Measurements from ENCODE around the gene HES7. TPM values are rescaled to one million over a fixed set of nuclear protein-coding genes. Genes with fewer than 3 reads are reported as not detected.

Gene HES7
- total RNA-seq, 1 experiment from 2014 or later, result 3.1 TPM

- Mint-ChIP-seq H3K27me3 (ENCODE audit: low read depth) (peaks cover 73% of the 10 kb centered on the region), H3K36me3 (no peaks in the 10 kb centered on the region), H3K27ac (no peak overlapping the region), H3K9me3 (no peaks in the 10 kb centered on the region), H3K4me3 (peak overlapping the region; percentile 85), H3K4me1 (peaks cover 3% of the 10 kb centered on the region; the same call in 1 of the 2 replicates)
- CTCF ChIA-PET, result interaction anchor here (0.7 to 9.8 kb wide), 17 partner anchors 8 to 127 kb away, joined by 3 to 118 read pairs (median 11); no protein-coding TSS in a partner anchor
- POLR2A ChIA-PET, result no interaction called here
- DNase-seq (ENCODE audit: low spot score) (no peak), ATAC-seq (no peak)
- no peak for TF ChIP-seq E2F5 (CRISPR knock-in tag; IDR thresholded peaks at IDR 0.05)
- no peak for TF ChIP-seq ZNF281 (CRISPR knock-in tag; IDR thresholded peaks at IDR 0.05)
- no peak for TF ChIP-seq FOXP4 (CRISPR knock-in tag; IDR thresholded peaks at IDR 0.05)
- TF ChIP-seq, protein P1, sequence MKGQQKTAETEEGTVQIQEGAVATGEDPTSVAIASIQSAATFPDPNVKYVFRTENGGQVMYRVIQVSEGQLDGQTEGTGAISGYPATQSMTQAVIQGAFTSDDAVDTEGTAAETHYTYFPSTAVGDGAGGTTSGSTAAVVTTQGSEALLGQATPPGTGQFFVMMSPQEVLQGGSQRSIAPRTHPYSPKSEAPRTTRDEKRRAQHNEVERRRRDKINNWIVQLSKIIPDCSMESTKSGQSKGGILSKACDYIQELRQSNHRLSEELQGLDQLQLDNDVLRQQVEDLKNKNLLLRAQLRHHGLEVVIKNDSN (CRISPR knock-in tag; IDR thresholded peaks at IDR 0.05), result no peak
- TF ChIP-seq NR3C1 (CRISPR knock-in tag; conservative IDR thresholded peaks at IDR 0.05; ENCODE audit: low read depth), result no peak
- TF ChIP-seq ELF4 (CRISPR knock-in tag; IDR thresholded peaks at IDR 0.05; ENCODE audit: low read depth), result no peak
- TF ChIP-seq, protein P2, sequence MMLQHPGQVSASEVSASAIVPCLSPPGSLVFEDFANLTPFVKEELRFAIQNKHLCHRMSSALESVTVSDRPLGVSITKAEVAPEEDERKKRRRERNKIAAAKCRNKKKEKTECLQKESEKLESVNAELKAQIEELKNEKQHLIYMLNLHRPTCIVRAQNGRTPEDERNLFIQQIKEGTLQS (CRISPR knock-in tag; conservative IDR thresholded peaks at IDR 0.05), result no peak
- no peak for TF ChIP-seq FOXJ3 (CRISPR knock-in tag; IDR thresholded peaks at IDR 0.05; ENCODE audit: borderline replicate concordance)
- no peak for TF ChIP-seq GABPB1 (CRISPR knock-in tag; IDR thresholded peaks at IDR 0.05)
- TF ChIP-seq, protein P3, sequence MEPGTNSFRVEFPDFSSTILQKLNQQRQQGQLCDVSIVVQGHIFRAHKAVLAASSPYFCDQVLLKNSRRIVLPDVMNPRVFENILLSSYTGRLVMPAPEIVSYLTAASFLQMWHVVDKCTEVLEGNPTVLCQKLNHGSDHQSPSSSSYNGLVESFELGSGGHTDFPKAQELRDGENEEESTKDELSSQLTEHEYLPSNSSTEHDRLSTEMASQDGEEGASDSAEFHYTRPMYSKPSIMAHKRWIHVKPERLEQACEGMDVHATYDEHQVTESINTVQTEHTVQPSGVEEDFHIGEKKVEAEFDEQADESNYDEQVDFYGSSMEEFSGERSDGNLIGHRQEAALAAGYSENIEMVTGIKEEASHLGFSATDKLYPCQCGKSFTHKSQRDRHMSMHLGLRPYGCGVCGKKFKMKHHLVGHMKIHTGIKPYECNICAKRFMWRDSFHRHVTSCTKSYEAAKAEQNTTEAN (CRISPR knock-in tag; IDR thresholded peaks at IDR 0.05), result no peak
- no peak for TF ChIP-seq NR1H2 (CRISPR knock-in tag; IDR thresholded peaks at IDR 0.05)
- TF ChIP-seq ZMAT4 (CRISPR knock-in tag; IDR thresholded peaks at IDR 0.05), result no peak
- no peak for TF ChIP-seq GRHL2 (CRISPR knock-in tag; IDR thresholded peaks at IDR 0.05; ENCODE audit: insufficient replicate concordance, severe bottlenecking)
These were observed 6.4 kb downstream of the HES7 start for GRCh38 chr17:8117367-8117979.

DNA sequence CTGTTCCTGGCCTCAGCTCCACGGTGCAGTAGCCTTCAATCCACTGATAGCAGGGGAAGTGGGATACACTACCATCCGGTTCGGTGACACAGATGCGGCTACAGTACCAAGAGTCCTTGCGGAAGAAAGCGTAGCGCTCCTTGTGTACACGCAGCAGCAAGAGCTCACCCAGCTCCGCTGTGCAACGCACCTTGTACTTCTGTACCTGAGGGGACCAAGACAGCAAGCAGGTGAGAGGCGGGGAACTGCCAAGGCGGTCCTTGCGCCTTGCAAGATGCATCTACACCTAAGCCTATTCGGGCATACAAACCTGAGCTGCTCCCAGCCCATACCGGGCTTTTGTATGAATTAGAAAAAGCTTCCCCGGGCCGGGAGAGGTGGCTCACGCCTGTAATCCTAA lies 7.1 kb downstream of the HES7 start:
- Mint-ChIP-seq H3K4me3 (peak overlapping the region; percentile 85), H3K4me1 (peaks cover 3% of the 10 kb centered on the region; the same call in 1 of the 2 replicates), H3K27me3 (ENCODE audit: low read depth) (peaks cover 77% of the 10 kb centered on the region), H3K9me3 (no peaks in the 10 kb centered on the region), H3K27ac (no peak overlapping the region), H3K36me3 (no peaks in the 10 kb centered on the region)
- CTCF ChIA-PET, result interaction anchor here (0.7 to 9.8 kb wide), 7 partner anchors 13 to 60 kb away, joined by 3 to 118 read pairs (median 11); no protein-coding TSS in a partner anchor
- ATAC-seq, result no peak
- DNase-seq (ENCODE audit: low spot score), result no peak
- POLR2A ChIA-PET, result no interaction called here
- no peak for TF ChIP-seq ZNF219 (CRISPR knock-in tag; IDR thresholded peaks at IDR 0.05; ENCODE audit: borderline replicate concordance)
- TF ChIP-seq JAZF1 (CRISPR knock-in tag; IDR thresholded peaks at IDR 0.05), result no peak
- TF ChIP-seq ZNF396 (CRISPR knock-in tag; IDR thresholded peaks at IDR 0.05; ENCODE audit: borderline replicate concordance), result no peak
- TF ChIP-seq CTCF (IDR thresholded peaks at IDR 0.05), result no peak
- no peak for TF ChIP-seq ZNF425 (CRISPR knock-in tag; conservative IDR thresholded peaks at IDR 0.05)
- no peak for TF ChIP-seq ZNF671 (CRISPR knock-in tag; IDR thresholded peaks at IDR 0.05)
- no peak for TF ChIP-seq ZNF317 (CRISPR knock-in tag; IDR thresholded peaks at IDR 0.05; ENCODE audit: borderline replicate concordance, low read depth)
- TF ChIP-seq ZNF423 (CRISPR knock-in tag; IDR thresholded peaks at IDR 0.05), result no peak
- TF ChIP-seq GRHL2 (CRISPR knock-in tag; IDR thresholded peaks at IDR 0.05; ENCODE audit: insufficient replicate concordance, severe bottlenecking), result no peak
